ENCODE data around the gene NELL1.

Gene NELL1

DNA sequence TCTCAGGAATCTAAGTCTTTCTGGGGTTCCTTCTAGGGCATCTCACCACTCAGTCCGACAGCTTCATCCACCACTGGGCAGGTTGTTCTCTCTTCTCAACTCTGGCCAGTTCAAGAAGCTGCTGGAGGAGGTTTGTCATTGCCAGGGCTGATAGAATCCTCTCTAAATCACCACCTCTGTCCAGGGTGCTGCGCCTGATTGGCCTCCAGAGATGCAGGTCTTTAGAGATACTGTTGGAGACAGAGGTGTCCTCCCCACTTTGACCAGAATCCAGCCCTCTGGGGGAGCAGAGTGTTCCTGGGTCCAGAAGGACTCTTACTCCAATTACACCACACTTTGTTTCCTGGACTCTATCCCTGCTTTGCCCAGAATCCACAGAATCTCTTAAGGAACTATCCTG is 90.2 kb downstream of the NELL1 start:
- H3K36me3 ChIP-seq = no peaks in the 10 kb centered on the region
- no peak for TF ChIP-seq Cebpa-rat (IDR thresholded peaks at IDR 0.05)
- H3K4me2 ChIP-seq = no peak overlapping the region
- H3K9ac ChIP-seq = no peak overlapping the region
- H3K4me1 ChIP-seq = peaks cover 8% of the 10 kb centered on the region; the same call in 1 of the 2 replicates
- no peaks in the 10 kb centered on the region for H4K20me1 ChIP-seq
- H3K27me3 ChIP-seq = no peaks in the 10 kb centered on the region
- no peak overlapping the region for H3K27ac ChIP-seq
- H3K4me3 ChIP-seq = no peak overlapping the region
- H3K9me3 ChIP-seq = no peaks in the 10 kb centered on the region; the same call in 1 of the 2 replicates

GRCh38 chr11:20760811-20761210 is 91.4 kb downstream of the NELL1 start:
- H3K4me1 ChIP-seq = peaks cover 8% of the 10 kb centered on the region; the same call in 1 of the 2 replicates
- no peak for TF ChIP-seq Cebpa-rat (IDR thresholded peaks at IDR 0.05)
- no peak overlapping the region for H3K4me3 ChIP-seq
- no peaks in the 10 kb centered on the region; the same call in 1 of the 2 replicates for H3K9me3 ChIP-seq
- no peaks in the 10 kb centered on the region for H3K36me3 ChIP-seq
- H3K9ac ChIP-seq = no peak overlapping the region
- no peaks in the 10 kb centered on the region for H3K27me3 ChIP-seq
- H3K27ac ChIP-seq = no peak overlapping the region
- no peaks in the 10 kb centered on the region for H4K20me1 ChIP-seq
- H3K4me2 ChIP-seq = no peak overlapping the region

GRCh38 chr11:20762116-20762844 is 92.9 kb downstream of the NELL1 start:
- no peaks in the 10 kb centered on the region; the same call in 1 of the 2 replicates for H3K9me3 ChIP-seq
- H3K9ac ChIP-seq = no peak overlapping the region
- TF ChIP-seq Cebpa-rat (IDR thresholded peaks at IDR 0.05) = no peak
- H3K27ac ChIP-seq = no peak overlapping the region
- H3K4me1 ChIP-seq = peaks cover 8% of the 10 kb centered on the region; the same call in 1 of the 2 replicates
- H3K27me3 ChIP-seq = no peaks in the 10 kb centered on the region
- H3K4me3 ChIP-seq = no peak overlapping the region
- no peaks in the 10 kb centered on the region for H4K20me1 ChIP-seq
- no peaks in the 10 kb centered on the region for H3K36me3 ChIP-seq
- peak overlapping the region; percentile 2; the same call in 1 of the 2 replicates for H3K4me2 ChIP-seq

DNA sequence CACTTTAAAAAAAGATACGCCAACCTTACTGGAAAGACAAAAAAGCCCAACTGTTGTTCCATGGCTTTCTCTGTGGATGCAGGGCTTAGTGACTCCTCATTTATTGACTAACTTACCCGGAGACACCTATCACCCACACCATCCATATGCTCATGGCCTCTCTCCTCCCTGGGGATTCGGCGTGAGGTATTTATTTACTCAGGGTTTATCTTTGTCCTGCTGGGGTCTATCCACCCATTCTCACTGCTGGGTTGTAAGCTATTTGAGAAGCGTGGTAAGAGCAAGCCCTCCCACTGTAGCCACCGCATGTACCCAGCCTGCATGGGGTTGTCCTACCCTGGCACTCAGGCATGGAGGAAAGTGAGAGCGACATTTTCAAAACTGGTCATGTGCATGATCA is 93.6 kb downstream of the NELL1 start:
- H3K4me1 ChIP-seq = peaks cover 8% of the 10 kb centered on the region; the same call in 1 of the 2 replicates
- no peaks in the 10 kb centered on the region for H3K27me3 ChIP-seq
- H3K36me3 ChIP-seq = no peaks in the 10 kb centered on the region
- no peak overlapping the region for H3K9ac ChIP-seq
- no peak overlapping the region for H3K4me2 ChIP-seq
- H4K20me1 ChIP-seq = no peaks in the 10 kb centered on the region
- no peak overlapping the region for H3K4me3 ChIP-seq
- no peak overlapping the region for H3K27ac ChIP-seq
- no peak for TF ChIP-seq Cebpa-rat (IDR thresholded peaks at IDR 0.05)
- H3K9me3 ChIP-seq = no peaks in the 10 kb centered on the region; the same call in 1 of the 2 replicates

DNA sequence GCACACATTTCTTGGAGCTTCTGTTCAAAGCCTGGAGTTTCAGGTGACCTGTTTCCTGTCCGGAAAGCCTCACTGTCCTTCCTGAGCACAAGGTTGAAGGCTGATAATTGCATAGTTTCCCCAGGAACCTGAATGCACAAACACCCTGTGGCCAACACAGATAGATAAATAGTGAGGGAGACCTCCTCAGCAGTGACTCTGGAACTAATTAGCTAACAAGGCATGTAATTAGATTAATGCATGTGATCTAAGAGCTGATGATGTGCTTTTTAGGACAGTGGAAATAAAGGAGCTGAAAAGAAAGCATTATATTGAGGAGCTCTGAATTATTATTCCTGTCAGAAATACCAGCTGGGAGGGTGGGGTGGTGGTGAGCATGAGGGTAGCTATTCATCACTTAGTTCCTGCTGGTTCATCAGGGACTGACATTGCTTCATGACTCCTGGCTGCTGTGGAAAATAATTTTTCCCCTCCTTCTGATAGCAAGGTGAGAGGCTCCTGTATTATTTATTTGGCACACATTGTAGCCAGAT is 101.1 kb downstream of the NELL1 start:
- no peak overlapping the region for H3K27ac ChIP-seq
- no peak overlapping the region for H3K4me3 ChIP-seq
- H3K36me3 ChIP-seq = no peaks in the 10 kb centered on the region
- H3K4me1 ChIP-seq = no peaks in the 10 kb centered on the region
- no peak overlapping the region for H3K4me2 ChIP-seq
- H3K9ac ChIP-seq = no peak overlapping the region
- no peaks in the 10 kb centered on the region for H3K9me3 ChIP-seq
- no peaks in the 10 kb centered on the region for H4K20me1 ChIP-seq
- H3K27me3 ChIP-seq = no peaks in the 10 kb centered on the region
- no peak for TF ChIP-seq Cebpa-rat (IDR thresholded peaks at IDR 0.05)

DNA sequence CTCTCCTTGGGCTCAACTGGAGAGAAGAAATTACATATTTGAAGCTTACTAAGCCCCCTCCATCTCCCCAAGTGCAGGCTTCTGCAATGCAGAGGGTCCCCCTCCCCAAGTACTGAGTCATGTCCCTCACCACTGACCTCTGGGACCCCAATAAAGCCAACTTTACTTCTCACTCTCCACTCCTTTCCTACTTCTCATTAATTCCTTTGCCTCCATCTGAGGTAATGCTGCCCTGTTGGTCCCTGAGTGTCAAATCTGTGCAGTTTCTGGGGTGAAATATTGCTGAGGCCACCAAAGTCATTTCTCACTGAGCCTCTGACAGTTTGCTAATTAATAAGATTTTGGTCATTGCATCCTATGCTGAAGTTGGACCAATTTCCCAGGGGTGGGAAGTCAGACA is 101.6 kb downstream of the NELL1 start:
- no peaks in the 10 kb centered on the region for H4K20me1 ChIP-seq
- no peaks in the 10 kb centered on the region for H3K4me1 ChIP-seq
- no peaks in the 10 kb centered on the region for H3K27me3 ChIP-seq
- H3K4me3 ChIP-seq = no peak overlapping the region
- no peaks in the 10 kb centered on the region for H3K36me3 ChIP-seq
- no peaks in the 10 kb centered on the region for H3K9me3 ChIP-seq
- TF ChIP-seq Cebpa-rat (IDR thresholded peaks at IDR 0.05) = no peak
- H3K9ac ChIP-seq = no peak overlapping the region
- no peak overlapping the region for H3K4me2 ChIP-seq
- H3K27ac ChIP-seq = no peak overlapping the region

GRCh38 chr11:20771681-20772080 is 102.3 kb downstream of the NELL1 start:
- TF ChIP-seq Cebpa-rat (IDR thresholded peaks at IDR 0.05) = no peak
- Histone ChIP-seq H3K27ac (no peak overlapping the region), H4K20me1 (no peaks in the 10 kb centered on the region), H3K9ac (no peak overlapping the region), H3K4me3 (no peak overlapping the region), H3K36me3 (no peaks in the 10 kb centered on the region), H3K27me3 (no peaks in the 10 kb centered on the region), H3K4me1 (no peaks in the 10 kb centered on the region), H3K4me2 (no peak overlapping the region), H3K9me3 (no peaks in the 10 kb centered on the region)

GRCh38 chr11:20775331-20775730 is 105.9 kb downstream of the NELL1 start:
- Histone ChIP-seq H3K9ac (no peak overlapping the region), H3K4me1 (no peaks in the 10 kb centered on the region), H3K4me2 (no peak overlapping the region), H3K36me3 (no peaks in the 10 kb centered on the region), H4K20me1 (no peaks in the 10 kb centered on the region), H3K9me3 (no peaks in the 10 kb centered on the region), H3K27ac (no peak overlapping the region), H3K4me3 (no peak overlapping the region), H3K27me3 (no peaks in the 10 kb centered on the region)
- TF ChIP-seq Cebpa-rat (IDR thresholded peaks at IDR 0.05) = no peak

- Histone ChIP-seq H3K4me2 (no peak overlapping the region), H3K4me1 (no peaks in the 10 kb centered on the region), H3K9me3 (no peaks in the 10 kb centered on the region), H3K9ac (no peak overlapping the region), H3K27me3 (no peaks in the 10 kb centered on the region), H3K27ac (no peak overlapping the region), H4K20me1 (no peaks in the 10 kb centered on the region), H3K36me3 (no peaks in the 10 kb centered on the region), H3K4me3 (no peak overlapping the region)
- TF ChIP-seq Cebpa-rat (IDR thresholded peaks at IDR 0.05) = no peak
Observed at GRCh38 chr11:20782775-20783174, 113.4 kb downstream of the NELL1 start.

GRCh38 chr11:20783220-20783619 is 113.8 kb downstream of the NELL1 start:
- Histone ChIP-seq H3K27ac (no peak overlapping the region), H3K36me3 (no peaks in the 10 kb centered on the region)
- no peak for TF ChIP-seq Cebpa-rat (IDR thresholded peaks at IDR 0.05)

More at GRCh38 chr11:20783220-20783619, 113.8 kb downstream of the NELL1 start:
- Histone ChIP-seq H3K4me3 (no peak overlapping the region), H3K4me2 (no peak overlapping the region), H4K20me1 (no peaks in the 10 kb centered on the region), H3K9me3 (no peaks in the 10 kb centered on the region), H3K4me1 (no peaks in the 10 kb centered on the region), H3K9ac (no peak overlapping the region), H3K27me3 (no peaks in the 10 kb centered on the region)
